NCI-H2029 (cell line): Measurements from ENCODE around the gene ATP8B4.

Experiments used
- DNase-seq: peaks from one replicate; lab custom pipeline; 2025; lab: John Stamatoyannopoulos, UW

ATP8B4 gene

DNA sequence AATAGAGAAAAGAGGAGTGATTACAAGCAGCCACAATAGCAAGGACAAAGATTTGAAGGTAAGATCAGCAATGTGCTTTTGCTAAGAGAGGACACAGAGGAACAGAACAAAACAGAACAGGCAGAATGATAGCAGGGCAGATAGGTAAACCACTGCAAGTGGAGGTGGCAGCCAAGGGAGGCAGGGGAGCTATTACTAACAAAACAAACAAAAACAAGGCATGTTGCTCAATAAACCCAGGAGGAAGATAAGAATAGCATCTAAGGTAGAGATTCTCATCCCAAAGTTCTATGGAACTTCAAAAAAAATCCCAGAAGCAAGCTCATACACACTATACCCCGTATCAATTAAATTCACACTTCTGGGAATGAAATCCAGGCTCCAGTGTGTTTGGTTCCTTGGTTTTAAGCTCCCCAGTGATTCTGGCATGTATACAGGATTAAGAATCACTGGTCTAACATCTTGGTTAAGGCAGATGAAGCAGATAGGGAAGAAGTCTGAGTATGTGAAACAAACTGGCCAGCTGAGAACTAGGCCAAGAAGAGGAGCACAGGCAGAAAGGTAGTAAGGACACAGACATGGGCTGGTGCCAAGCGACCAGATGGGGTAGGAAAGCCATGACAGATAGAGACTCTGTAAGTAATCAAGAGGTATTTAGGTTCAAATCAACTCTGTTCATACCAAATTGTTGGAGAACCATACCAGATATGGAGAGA lies 309.0 kb downstream of the ATP8B4 start:
- no peak for DNase-seq

DNA sequence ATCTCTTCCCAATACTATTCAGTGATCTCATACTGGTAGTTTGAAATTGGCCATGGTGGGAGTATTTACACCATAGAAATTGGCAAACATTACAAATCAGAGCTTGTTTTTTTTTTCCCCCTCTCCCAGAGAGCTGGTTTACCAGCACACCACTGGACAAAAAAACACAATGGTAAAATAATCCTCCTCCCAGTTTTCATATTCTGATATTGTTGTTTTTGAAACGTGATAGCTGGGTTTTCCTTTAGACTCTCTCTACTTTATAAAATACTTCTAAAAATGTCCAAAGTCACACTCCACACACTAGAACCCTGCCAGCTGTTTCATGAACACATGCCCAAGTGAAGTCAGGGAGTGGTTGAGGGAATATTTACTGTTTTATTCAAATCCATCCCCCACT lies 310.7 kb downstream of the ATP8B4 start:
- DNase-seq, result no peak
